Fibroblast of lung (primary cell): ENCODE results near the gene DUS1L. TPM values are rescaled to one million over a fixed set of nuclear protein-coding genes. Genes with fewer than 3 reads are reported as not detected.

Source experiments
- DNase-seq, 2 donors: peaks; one replicate each; pipeline versions ENCODE4 v3.0.0 to v3.0.0-alpha.2; 2010; ENCODE audit warnings: low read depth in 2 of 2
- H2AFZ ChIP-seq: 2 replicates; pipeline ENCODE4 v1.5.1; 2012; ENCODE audit warnings: low read length, control low read depth, inconsistent platforms
- H3K27ac ChIP-seq: 2 replicates; pipeline ENCODE4 v1.5.1; 2011; ENCODE audit warnings: low read length, control low read depth; ENCODE audit not compliant: insufficient read depth
- H3K27me3 ChIP-seq: 2 replicates; pipeline ENCODE4 v1.5.1; 2011; ENCODE audit warnings: mild to moderate bottlenecking, low read length; ENCODE audit not compliant: control insufficient read depth, insufficient read depth
- H3K36me3 ChIP-seq: 2 replicates; pipeline ENCODE4 v1.5.1; 2011; ENCODE audit warnings: low read length; ENCODE audit not compliant: control insufficient read depth, insufficient read depth
- H3K4me1 ChIP-seq: 2 replicates; pipeline ENCODE4 v1.5.1; 2011; ENCODE audit warnings: low read length; ENCODE audit not compliant: control insufficient read depth, insufficient read depth; ENCODE audit errors: extremely low read depth
- H3K4me2 ChIP-seq: 2 replicates; pipeline ENCODE4 v1.5.1; 2011; ENCODE audit warnings: low read length, control low read depth; ENCODE audit not compliant: insufficient read depth; ENCODE audit errors: extremely low read depth
- H3K4me3 ChIP-seq, 4 experiments: fragments of 200-600 bp in 1 of 4; sonication (generic) in 1 of 4; replicated peaks in 1 of 4; 2 replicates each; pipeline ENCODE4 v1.5.1; 2011 to 2016; ENCODE audit warnings: low read length in 4 of 4, low read depth in 3 of 4, mild to moderate bottlenecking in 3 of 4, control low read depth in 2 of 4, inconsistent platforms in 1 of 4, mixed read lengths in 1 of 4; ENCODE audit not compliant: insufficient read depth in 1 of 4; ENCODE audit errors: control extremely low read depth in 1 of 4
- H3K79me2 ChIP-seq: 2 replicates; pipeline ENCODE4 v1.5.1; 2012; ENCODE audit warnings: mild to moderate bottlenecking, low read length, inconsistent platforms; ENCODE audit not compliant: control insufficient read depth, insufficient read depth
- H3K9ac ChIP-seq: 2 replicates; pipeline ENCODE4 v1.5.1; 2011; ENCODE audit warnings: mild to moderate bottlenecking, low read length, control low read depth; ENCODE audit not compliant: insufficient read depth
- H3K9me3 ChIP-seq: 2 replicates; pipeline ENCODE4 v1.5.1; 2012; ENCODE audit warnings: low read depth, low read length; ENCODE audit not compliant: control insufficient read depth, insufficient read depth
- H4K20me1 ChIP-seq: 2 replicates; pipeline ENCODE4 v1.5.1; 2011; ENCODE audit warnings: low read length; ENCODE audit not compliant: control insufficient read depth, insufficient read depth; ENCODE audit errors: extremely low read depth
- CTCF ChIP-seq, 2 donors: IDR thresholded peaks in 1 of 2; conservative IDR thresholded peaks in 1 of 2; 1 replicate in 1 of 2; 2 replicates in 1 of 2; pipeline ENCODE4 v1.5.1; 2011 to 2012; ENCODE audit warnings: low read length in 2 of 2, control low read depth in 1 of 2, inconsistent platforms in 1 of 2, low read depth in 1 of 2, mild to moderate bottlenecking in 1 of 2
- EZH2 ChIP-seq: IDR thresholded peaks from 2 replicates; pipeline ENCODE4 v1.5.1; 2012; ENCODE audit warnings: low read length, control low read depth, mild to moderate bottlenecking; ENCODE audit errors: missing control alignments
- polyA plus RNA-seq, 2 donors: library from polyadenylated mRNA; depleted of rRNA in 1 of 2; stranded (reverse) in 1 of 2; unstranded in 1 of 2; fragments of >200 nt; gene quantifications; 2 replicates each; pipeline ENCODE4 v1.2.1, GENCODE V29; 2011 to 2012; ENCODE audit warnings: missing spikeins in 1 of 2
- total RNA-seq: library from RNA; depleted of rRNA; stranded (reverse); fragments of >200 nt; gene quantifications from 2 replicates; pipeline ENCODE4 v1.2.1, GENCODE V29; 2014

Gene DUS1L
- total and polyA plus RNA-seq, 2 donors (not counting 1 experiment from before 2014, with no cell fraction given), result 24.6 to 41.0 TPM

GRCh38 chr17:82083009-82083408 lies 17.4 kb upstream of the DUS1L start:
- no peak for DNase-seq
- H3K4me3 ChIP-seq, result no peak overlapping the region
- H3K9me3 ChIP-seq, result no peaks in the 10 kb centered on the region
- H3K9ac ChIP-seq, result no peak overlapping the region
- H2AFZ ChIP-seq, result no peak overlapping the region
- H3K27me3 ChIP-seq, result no peaks in the 10 kb centered on the region
- TF ChIP-seq CTCF (conservative IDR thresholded peaks at IDR 0.05 in 1 of 2, IDR thresholded peaks at IDR 0.05 in 1 of 2; ENCODE audit: low read depth in 1 of 2, low read length in 2 of 2) (no peak), EZH2 (no peak)
- no peaks in the 10 kb centered on the region for H4K20me1 ChIP-seq
- no peaks in the 10 kb centered on the region for H3K4me1 ChIP-seq
- no peak overlapping the region for H3K4me2 ChIP-seq
- H3K79me2 ChIP-seq, result no peaks in the 10 kb centered on the region
- H3K27ac ChIP-seq, result no peak overlapping the region
- peaks cover 69% of the 10 kb centered on the region for H3K36me3 ChIP-seq

- Histone ChIP-seq H3K4me2 (no peak overlapping the region), H3K4me3 (no peak overlapping the region), H3K9me3 (no peaks in the 10 kb centered on the region), H3K27me3 (no peaks in the 10 kb centered on the region), H3K9ac (no peak overlapping the region), H4K20me1 (no peaks in the 10 kb centered on the region), H3K79me2 (no peaks in the 10 kb centered on the region), H3K4me1 (no peaks in the 10 kb centered on the region), H3K27ac (no peak overlapping the region), H2AFZ (no peak overlapping the region), H3K36me3 (peaks cover 64% of the 10 kb centered on the region)
- DNase-seq, result no peak
- no peak for TF ChIP-seq EZH2
- no peak for TF ChIP-seq CTCF (conservative IDR thresholded peaks at IDR 0.05 in 1 of 2, IDR thresholded peaks at IDR 0.05 in 1 of 2; ENCODE audit: low read depth in 1 of 2, low read length in 2 of 2)
Measured at GRCh38 chr17:82082456-82082855, 16.9 kb upstream of the DUS1L start.

GRCh38 chr17:82081966-82082365 lies 16.4 kb upstream of the DUS1L start:
- no peaks in the 10 kb centered on the region for H4K20me1 ChIP-seq
- TF ChIP-seq CTCF (conservative IDR thresholded peaks at IDR 0.05 in 1 of 2, IDR thresholded peaks at IDR 0.05 in 1 of 2; ENCODE audit: low read depth in 1 of 2, low read length in 2 of 2), result no peak
- TF ChIP-seq EZH2, result no peak
- no peak overlapping the region for H3K27ac ChIP-seq
- H3K4me1 ChIP-seq, result no peaks in the 10 kb centered on the region
- no peak for DNase-seq
- no peak overlapping the region for H3K4me2 ChIP-seq
- H3K79me2 ChIP-seq, result no peaks in the 10 kb centered on the region
- no peak overlapping the region for H3K9ac ChIP-seq
- H3K4me3 ChIP-seq, result no peak overlapping the region
- peaks cover 59% of the 10 kb centered on the region for H3K36me3 ChIP-seq
- H2AFZ ChIP-seq, result no peak overlapping the region
- no peaks in the 10 kb centered on the region for H3K9me3 ChIP-seq
- H3K27me3 ChIP-seq, result no peaks in the 10 kb centered on the region
